T follicular helper cell (primary cell): ENCODE data around the gene ZNF488.
"Not testable (repeated sequence)": the region's sequence is repeated elsewhere in the genome, so short reads cannot be mapped to it uniquely, and the experiment has no call there.

ENCODE experiments used
- DNase-seq: peaks from one replicate; pipeline ENCODE4 v3.0.0-alpha.2; 2020; ENCODE audit warnings: low read depth

ZNF488 gene

DNA sequence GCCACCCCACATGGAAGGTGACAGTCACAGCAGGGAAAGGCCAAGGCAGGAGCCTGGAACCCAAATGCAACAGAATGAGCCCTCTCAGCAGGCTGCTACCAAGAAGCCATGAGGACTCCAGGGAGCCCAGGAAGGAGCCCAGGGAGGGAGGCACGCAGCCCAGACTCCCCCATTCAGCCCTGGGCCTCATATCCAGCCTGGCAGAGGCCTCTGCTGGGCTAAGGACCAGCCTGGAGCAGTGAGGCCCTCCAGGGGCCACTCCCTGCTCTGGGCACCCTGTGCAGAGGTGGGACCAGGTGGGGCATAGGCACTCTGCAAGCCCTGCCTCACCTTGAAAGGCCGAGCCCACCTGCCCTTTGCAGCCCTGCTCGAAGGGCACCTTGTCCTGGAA, 25.8 kb upstream of the ZNF488 start:
- DNase-seq = no peak

DNA sequence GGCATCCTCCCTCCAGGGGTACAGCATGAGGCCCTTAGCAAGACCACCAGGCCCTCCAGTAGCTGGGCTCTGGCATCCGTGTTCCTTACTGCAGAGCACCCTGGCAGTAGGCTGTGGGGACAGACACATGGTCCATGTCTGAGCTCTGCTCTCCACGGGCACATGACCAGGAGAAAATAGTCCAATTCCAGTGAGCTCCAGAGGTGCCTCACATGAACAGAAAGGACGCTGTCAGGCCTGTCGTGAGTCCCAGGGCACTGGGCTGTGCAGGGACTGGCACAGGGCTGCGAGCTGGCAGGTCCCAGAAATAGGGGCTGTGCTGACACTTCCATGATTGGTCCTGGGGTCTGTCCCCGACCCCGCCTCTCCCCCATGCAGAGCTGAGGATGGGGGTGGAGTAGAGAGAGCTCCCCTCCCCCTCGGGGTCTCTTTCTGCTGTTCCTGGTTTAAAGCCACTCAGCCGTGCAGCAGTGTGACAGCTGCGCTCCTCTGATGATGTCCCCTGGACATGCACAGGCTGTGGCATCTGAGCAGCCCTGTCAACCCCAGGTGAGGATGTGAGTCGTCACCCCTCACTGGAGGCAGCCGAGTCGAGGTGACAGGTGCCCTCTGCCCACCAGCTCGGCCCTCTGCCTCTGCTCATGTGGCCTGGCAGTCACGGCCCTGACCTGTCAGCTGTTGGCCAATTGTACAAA, 25.2 kb upstream of the ZNF488 start:
- no peak for DNase-seq

DNA sequence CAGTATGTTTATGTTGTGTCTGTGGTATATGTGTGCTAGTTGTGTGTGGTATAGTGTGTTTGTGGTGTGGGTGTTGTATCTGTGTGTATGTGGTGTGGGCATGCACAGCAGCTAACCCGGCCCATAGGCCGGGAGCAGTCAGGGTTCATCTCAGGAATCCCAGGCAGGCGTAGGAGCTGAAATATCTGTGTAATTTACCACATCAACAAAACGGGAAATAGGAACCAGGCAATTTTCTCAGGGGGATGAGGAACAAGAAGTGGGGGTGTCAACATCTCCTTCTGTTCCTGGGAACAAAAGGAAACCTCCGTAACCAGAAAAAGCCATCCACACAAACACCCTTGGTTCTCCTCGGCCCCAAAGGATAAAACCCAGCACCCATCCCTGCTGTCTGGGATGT, 24.5 kb upstream of the ZNF488 start:
- DNase-seq = no peak

DNA sequence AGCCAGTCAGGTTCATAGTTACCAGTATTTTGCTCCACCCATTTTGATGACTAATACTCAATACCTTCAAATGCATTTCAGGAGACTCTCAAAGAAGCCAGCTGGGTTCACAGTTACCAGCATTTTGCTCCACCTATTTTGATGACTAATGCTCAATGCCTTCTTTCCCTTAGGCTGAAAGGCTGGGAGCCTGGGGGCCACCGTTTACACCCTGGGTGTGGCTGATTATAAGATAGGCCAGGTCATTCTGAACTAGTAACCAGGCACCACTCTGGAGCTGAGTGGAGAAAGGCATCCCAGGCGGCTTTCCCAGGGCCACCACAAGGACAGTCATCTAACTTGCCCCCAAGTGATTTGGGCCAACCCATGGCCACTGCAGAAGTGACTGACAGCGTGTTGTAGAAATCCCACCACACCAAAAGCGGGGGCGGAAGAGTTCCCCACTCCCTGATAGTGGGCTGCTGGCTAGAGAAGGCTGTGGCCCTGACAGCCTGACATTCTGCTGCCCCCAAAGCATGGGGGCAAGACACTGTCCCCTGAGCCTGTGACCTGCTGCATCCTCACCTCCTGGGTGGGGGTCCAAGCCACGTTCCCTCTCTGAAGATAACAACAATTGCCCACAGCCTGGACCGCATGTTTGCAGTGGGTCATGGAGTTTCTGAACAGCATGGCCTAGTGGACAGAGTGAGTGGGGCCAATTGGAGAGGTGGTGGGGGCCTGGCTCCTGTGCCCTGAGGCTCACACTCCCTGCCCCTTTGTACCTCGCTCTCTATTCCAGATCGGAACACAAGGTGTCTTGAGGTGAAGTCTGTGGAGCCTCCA, 23.0 kb upstream of the ZNF488 start:
- DNase-seq = no peak

DNA sequence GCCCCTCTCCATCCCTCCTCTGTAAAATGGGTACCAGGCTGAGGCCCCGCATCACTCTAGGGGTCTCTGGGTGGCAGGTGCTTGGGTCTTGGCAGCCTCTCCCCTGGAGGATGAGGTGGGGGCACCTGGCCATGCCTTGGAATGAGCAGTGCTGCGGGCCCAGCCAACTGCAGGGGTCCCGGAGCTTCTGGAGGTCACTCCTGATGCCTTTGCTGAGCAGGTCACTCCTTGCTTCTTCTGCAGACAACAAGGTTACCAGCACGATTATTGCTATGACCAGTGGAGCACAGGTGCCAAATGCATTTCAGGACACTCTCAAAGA, 22.4 kb upstream of the ZNF488 start:
- DNase-seq = no peak

DNA sequence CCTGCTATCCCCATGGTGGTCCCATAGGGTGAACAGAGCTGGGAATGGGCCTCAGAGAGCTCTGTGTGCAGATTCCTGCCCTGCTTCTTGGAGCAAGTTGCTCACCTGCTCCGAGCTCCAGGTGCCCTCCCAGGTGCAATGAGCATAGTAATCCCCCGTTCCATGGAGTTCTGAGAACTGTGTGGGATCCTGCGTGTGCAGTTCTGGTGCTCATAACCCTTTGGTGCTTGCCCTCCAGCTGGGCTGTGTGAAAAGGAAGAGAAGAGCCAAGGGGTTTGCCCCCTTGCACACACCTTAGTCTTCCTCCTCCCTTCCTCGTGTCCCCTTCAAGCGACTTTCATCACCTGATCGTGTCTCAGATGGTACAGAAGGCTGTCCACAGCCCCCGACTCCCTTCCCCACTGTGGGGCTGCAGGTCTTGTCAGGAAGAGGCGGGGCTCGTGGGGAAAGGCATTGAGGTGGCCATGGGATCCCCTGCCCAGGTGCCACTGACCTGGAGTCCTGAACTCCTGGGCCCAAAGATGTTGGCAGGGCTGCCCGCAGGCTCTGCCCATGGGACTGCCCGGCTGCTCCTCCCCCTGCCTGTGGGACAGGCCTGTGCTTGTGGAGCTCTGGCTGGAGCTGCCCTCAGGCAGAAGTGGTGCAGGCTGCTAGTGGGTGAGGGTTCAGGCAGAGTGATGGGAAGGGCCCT, 21.9 kb upstream of the ZNF488 start:
- no peak for DNase-seq

DNA sequence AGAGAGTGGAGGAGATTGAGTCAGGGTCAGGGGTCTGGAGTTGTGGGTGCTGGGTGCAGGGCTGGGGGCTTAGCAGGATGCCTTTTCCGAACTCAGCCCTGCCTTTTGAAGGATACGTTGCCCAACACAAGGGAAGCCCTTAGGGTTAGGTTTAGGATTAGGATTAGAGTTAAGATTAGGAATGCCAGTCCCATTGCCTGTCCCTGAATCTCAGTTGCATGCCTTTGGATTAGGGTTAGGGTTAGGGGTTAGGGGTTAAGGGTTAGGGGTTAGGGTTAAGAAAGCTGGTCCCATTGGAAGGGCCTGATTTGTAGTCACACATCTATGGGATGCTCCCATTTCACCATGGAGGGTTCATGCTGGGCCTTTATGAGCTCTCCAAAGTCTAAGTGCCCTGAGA, 20.8 kb upstream of the ZNF488 start:
- DNase-seq = no peak

DNA sequence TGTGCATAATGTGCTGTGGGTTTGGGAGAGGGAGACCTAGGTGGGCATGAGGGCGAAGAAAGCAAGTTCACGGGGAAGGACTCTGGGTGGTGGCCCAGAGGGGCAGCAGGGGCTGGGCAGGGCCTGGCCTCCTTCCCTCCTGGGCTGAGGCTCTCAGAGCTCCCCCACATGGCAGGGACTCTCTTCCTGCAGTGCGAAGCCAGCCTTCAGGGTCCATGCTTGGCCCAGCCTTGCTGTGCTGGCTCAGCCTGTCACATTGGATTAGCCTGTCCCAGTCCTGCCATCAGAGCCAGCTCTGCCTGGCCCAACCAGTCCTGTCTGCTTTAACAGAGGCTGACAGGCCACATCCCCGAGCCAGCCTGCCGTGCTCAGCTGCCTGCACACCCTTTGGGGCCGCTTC, 20.4 kb upstream of the ZNF488 start:
- no peak for DNase-seq

DNA sequence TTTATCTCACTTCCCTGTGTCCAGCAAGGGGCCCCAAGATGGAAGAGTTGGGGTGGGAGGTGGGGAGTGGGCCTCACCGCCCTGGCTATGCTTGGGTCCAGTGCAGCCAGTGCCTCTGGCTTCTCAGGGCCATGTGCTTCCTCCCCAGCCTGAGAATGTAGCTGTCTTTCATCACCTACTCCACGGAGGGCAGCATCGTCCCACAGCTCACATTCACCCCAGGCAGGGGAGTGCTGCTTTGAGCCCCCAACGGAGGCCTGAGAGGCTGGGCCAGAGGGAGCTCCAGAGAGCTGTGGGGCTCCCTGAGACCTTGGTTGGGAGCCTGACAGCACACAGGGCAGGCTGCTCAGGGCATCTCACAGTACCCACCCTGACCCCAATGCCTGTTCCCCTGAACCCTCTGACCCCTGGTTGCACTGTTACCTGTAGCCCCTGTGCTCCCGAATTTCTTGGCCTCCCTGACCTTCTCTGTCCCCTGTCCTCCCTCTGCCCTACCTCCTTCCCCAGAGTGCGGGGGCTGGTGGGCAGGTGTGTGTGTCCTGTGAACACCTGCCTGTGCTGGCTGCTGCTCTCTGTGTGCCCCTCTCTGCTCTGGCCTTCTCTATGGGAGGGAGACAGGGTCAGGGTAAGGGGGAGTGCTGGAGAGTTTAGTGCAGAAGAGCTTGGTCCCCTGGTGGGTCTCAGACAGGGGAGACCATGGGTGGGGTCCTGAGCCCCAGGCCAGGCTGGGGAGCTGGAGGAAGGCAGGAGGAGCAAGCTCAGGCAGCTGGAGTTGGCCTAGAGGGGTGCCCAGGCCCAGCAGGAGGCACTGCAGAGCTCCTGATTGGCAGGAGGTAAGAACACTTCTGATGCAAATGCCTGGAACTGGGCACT, 19.6 kb upstream of the ZNF488 start:
- no peak for DNase-seq

DNA sequence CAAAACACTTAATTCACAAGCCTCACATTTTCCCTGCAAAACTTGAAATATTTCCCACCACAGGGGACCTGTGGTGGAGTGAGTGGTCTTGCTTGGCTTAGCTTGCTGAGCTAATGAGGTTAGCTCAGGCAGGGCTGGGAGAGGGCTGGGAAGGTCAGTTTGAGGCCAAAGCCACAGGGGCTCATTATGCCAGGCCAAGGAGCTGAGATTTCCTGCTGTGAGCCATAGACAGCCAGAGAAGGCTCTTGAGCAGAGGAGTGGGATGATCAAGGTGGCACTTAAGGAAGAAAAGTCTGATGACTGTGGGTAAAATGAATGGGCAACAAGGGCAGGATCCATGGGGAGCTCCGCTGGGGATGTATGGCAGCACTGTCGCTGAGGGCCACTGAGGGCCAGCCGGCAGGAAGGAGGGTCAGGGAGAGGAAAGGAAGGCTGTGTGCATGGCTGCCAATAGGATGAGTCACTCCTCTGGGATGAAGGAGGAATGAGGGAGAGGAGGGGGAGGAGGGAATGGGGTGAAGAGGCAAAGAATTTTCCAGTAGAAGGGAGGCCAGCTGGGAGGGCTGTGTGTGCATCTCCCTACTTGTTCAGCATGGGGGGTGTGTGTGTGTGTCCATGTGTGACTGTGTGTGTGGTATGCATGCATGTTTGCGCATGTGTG, 18.7 kb upstream of the ZNF488 start:
- no peak for DNase-seq

DNA sequence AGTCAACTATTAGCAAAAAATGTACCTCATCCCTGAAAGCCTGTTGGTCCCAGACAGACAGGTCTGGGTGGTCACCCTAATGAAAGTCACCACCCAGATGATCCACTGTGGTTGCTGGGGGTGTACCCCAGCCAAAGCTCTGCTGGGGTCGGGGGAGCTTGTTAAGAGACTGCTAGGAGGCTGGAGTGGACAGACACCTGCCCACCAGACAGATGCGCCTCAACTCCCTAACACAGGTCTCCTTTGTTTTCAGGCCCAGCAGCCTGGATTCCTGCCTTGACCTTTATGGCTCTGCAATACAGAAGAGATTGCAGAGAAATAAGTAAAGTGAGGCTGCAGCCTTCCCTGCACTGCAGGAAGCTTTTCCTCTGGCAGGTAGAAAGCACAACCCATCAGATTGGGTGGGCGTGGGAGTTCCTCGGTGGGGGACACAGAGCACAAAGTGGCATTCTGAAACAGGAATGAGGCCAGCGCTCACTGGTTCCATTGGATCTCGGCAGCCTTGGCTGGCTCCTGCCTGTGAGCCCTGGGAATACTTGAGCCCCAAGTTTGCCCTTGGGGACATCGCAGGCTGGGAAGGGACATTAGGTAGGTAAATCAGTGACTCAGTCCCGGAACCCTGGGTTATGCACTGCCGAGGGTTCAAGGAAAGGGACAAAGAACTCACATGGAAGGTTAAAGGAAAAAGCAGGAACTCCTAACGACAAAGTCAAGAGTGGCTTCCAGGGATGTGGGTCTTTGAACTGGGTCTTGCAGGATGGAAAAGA, 18.0 kb upstream of the ZNF488 start:
- no peak for DNase-seq

DNA sequence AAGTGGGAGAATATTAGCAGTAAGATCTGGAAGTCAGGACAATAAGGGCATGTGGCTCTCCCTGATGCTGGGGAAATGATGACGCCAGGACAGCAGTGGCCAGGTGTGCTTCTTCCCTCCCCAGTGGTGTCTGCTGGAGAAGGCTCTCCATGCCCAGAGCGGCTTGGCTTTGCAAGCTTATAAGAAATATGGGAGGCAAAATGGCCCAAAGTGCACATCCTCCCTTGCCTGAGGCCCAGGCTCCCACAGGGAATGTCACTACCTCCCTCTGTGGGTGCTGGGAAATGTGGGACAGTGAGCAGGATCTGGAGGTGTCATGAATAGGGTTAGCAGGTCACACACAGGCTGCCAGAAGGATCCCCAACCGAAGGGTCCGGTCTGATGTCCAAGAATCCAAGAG, 17.1 kb upstream of the ZNF488 start:
- no peak for DNase-seq

DNA sequence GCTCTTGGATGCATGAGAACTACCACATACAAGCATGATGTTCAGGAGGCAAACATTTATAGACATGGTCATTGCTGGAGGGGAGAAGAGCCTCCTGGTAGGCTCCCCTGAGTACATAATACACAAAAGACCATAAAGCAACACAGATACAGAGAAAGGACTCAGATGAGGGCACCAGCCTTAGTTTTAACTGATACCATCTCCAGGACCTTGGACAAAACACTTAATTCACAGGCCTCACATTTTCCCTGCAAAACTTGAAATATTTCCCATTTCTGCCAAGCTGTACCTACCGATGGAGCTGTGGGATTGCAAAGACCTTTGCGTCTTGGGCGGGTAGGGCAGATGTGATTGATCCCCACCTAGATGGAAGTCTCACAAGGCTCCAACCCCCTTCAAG, 16.7 kb upstream of the ZNF488 start:
- DNase-seq = no peak

DNA sequence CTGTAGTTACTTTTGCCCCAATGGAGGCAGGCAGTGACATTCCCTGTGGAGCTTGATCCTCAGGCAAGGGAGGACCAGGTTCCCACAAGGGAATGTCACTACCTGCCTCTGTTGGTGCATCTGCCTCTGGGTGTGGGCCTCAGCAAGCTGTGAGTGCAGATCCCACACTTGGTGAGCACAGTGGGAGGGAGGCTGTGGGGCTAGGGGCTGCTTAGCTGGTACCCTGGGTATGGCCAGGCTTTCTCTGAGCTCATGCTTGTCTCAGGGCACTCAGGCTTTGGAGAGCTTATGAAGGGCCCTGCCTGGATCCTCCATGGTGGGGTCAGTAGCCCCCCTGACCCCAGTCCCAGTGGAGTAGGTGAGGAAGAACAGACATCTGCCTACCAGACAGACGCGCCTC, 16.2 kb upstream of the ZNF488 start:
- DNase-seq = no peak

DNA sequence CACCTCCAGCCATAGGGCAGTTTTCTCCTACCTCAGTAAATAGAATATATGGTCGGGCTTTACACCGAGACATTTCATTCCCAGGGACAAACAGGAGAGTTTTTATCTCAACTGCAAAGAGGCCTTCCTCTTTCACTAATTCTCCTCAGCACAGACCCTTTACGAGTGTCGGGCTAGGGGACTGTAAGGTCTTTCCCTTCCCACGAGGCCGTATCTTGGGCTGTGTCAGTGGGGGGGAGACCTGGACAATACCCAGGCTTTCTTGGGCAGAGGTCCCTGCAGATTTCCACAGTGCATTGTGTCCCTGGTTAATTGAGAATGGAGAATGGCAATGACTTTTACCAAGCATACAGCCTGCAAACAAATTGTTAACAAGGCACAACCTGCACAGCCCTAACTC, 13.2 kb upstream of the ZNF488 start:
- DNase-seq = no peak

DNA sequence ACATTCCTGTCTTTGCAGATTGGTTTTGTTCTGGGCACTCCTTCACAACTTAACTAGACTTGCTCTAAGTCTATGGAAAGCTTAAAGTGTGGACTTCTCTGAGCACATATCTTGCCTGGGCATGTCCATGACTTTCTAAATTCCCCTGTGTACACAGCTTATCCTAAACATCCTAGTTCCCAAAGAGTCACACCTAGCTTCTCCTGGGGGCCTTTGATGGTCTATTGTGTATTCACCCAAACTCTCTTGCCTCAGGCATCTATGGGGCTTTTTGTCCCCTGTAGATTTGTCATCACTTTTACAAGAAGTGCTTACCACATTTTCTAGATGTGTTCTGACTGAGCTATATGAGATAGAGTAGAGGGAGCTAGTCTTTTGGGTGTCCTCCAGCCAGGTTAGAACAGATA, 12.2 kb upstream of the ZNF488 start:
- no peak for DNase-seq

DNA sequence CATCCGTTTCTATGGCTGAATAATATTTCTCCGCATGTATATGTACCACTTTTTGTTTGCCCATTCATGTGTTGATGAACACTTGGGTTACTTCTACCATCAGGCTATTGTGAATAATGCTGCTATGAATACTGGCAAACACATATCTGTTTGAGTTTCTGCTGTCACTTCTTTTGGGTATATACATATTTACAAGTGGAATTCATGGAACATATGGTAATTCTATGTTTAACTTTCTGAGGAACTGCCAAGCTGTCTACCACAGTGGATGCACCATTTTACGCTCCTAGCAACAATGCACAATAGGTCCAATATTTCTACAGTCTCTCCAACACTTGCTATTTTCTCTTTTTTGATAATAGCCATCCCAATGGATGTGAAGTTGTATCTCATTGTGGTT, 5.5 kb upstream of the ZNF488 start:
- DNase-seq = no peak

DNA sequence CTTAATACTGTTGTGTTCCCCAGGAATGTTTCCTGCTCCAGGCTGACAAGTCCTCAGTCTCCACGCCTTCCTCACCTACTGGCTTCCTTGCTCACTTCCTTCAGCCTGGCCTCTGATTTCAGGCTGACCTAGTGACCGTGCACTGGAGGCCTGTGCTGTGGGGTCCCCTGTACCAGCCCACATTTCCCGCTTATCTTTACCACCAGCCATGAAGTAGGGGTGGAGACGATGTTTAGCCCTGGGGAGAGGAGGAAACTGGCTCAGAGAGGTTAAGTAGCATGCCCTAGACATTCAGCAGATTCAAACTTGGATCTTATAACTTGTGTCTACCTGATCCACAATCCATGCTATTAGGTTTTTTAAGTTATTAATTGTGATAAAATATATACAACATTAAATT, 4.8 kb upstream of the ZNF488 start:
- DNase-seq = no peak

DNA sequence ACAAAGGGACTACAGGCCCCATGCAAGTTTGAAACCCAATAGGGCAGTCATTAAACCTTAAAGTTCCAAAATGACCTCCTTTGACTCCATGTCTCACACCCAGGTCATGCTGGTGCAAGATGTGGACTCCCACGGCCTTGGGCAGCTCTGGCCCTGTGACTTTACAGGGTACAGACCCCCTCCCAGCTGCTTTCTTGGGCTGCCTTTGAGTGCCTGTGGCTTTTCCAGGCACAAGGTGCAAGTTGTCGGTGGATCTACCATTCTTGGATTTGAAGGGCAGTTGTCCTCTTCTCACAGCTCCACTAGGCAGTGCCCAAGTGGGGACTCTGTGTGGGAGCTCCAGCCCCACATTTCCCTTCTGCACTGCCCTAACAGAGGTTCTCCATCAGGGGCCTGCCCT, 2.0 kb upstream of the ZNF488 start:
- DNase-seq = not testable (repeated sequence)

DNA sequence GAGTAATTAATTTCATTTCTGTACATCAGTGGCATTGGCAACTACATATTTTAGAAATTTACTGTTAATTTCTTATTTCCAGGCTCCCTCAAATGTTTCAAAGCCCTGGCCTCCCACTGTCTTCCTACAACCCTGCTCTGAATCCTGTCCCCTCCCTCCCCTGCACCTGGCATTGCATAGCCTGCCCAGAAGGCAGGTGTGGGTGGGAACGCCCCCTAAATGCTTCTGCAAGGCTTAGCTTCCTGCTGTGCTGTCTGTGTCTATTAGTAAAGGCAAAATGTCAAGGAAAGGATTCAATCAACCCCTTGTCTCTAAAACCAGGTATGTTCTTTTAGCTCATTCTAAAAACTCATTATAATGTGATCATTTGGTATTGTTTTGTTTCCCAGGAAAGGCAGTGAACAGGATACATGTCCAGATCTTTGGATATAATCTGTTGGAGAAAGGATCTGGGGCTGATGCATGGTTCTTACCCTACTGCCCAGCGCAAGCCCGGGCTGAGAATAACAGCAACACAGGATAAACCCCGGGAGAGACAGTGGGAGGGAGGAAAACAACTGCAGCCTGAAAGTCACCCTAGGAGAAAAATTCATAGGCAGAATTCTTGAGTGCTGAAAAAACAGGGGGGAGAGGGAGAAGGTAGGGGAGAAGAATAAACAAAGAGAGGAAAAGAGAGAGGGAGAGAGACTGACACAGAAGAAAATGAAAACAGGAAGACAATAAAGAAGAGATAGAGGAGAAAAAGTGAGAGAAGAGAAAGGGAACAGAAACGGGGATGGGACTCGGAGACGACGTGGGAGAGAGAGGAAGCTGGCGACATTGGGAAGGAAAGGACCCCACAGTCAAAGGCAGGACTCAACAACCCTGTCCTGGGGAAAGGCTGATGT, 589 bp downstream of the ZNF488 start:
- DNase-seq = no peak
